ENCODE data around the gene STX4.
A peak's percentile ranks its signal among the peaks of the same experiment; 100 is the strongest.

GRCh38 chr16:31002250-31002700 is 31.1 kb upstream of the STX4 start:
- TF ChIP-seq POLR2A (IDR thresholded peaks at IDR 0.05), result peak in 1 of 4 donors; percentile 22
- TF ChIP-seq, protein P1, sequence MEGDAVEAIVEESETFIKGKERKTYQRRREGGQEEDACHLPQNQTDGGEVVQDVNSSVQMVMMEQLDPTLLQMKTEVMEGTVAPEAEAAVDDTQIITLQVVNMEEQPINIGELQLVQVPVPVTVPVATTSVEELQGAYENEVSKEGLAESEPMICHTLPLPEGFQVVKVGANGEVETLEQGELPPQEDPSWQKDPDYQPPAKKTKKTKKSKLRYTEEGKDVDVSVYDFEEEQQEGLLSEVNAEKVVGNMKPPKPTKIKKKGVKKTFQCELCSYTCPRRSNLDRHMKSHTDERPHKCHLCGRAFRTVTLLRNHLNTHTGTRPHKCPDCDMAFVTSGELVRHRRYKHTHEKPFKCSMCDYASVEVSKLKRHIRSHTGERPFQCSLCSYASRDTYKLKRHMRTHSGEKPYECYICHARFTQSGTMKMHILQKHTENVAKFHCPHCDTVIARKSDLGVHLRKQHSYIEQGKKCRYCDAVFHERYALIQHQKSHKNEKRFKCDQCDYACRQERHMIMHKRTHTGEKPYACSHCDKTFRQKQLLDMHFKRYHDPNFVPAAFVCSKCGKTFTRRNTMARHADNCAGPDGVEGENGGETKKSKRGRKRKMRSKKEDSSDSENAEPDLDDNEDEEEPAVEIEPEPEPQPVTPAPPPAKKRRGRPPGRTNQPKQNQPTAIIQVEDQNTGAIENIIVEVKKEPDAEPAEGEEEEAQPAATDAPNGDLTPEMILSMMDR (IDR thresholded peaks at IDR 0.05), result no peak

All from esophagus squamous epithelium (tissue), 4 donors.